IMR-90 (cell line): ENCODE measurements around the gene SLFNL1. TPM values are rescaled to one million over a fixed set of nuclear protein-coding genes. Genes with fewer than 3 reads are reported as not detected.
A peak's percentile ranks its signal among the peaks of the same experiment; 100 is the strongest.

ENCODE experiments used
- ATAC-seq: fragments of 200-7000 bp; cut with Tn5 transposase; 2 replicates; pipeline ENCODE4 v1.9.1; 2020; ENCODE audit warnings: low read depth, mild to moderate bottlenecking, moderate library complexity
- BruUV-seq: library from RNA; stranded (reverse); fragments of 400-500 nt; replicated peaks from 2 replicates; lab custom pipeline; 2021; lab: Mats Ljungman, UMichigan
- CTCF ChIA-PET: fragments of 300-600 bp; formaldehyde crosslinking; extraction: SDS; loops from one replicate; lab custom pipeline; 2021; ENCODE audit warnings: antibody characterized with exemption; lab: Yijun Ruan, JAX
- POLR2A ChIA-PET: fragments of 300-600 bp; sonication (Branson Sonifier 250); formaldehyde crosslinking; loops from one replicate; lab custom pipeline; 2022; ENCODE audit warnings: antibody characterized with exemption; ENCODE audit not compliant: unreplicated experiment; lab: Charles Lee
- DNase-seq: peaks from one replicate; pipeline ENCODE4 v3.0.0; 2013
- H2AFZ ChIP-seq: replicated peaks from 2 replicates; pipeline ENCODE3; 2013; ENCODE audit warnings: low read length, mild to moderate bottlenecking; ENCODE audit not compliant: poor library complexity
- H2AK5ac ChIP-seq: 2 replicates; pipeline ENCODE4 v1.6.1; 2013; ENCODE audit warnings: low read depth, low read length, inconsistent platforms
- H2AK9ac ChIP-seq: replicated peaks from 2 replicates; pipeline ENCODE3; 2013; ENCODE audit warnings: mild to moderate bottlenecking, low read depth, low read length, moderate library complexity; ENCODE audit not compliant: poor library complexity
- H2BK120ac ChIP-seq: 2 replicates; pipeline ENCODE4 v1.6.1; 2013; ENCODE audit warnings: low read depth, low read length, inconsistent platforms
- H2BK15ac ChIP-seq: 3 replicates; pipeline ENCODE4 v1.6.1; 2013; ENCODE audit warnings: low read depth, low read length, inconsistent platforms
- H2BK20ac ChIP-seq: 2 replicates; pipeline ENCODE4 v1.6.1; 2013; ENCODE audit warnings: low read depth, mild to moderate bottlenecking, inconsistent platforms, low read length, moderate library complexity
- H2BK5ac ChIP-seq: 2 replicates; pipeline ENCODE4 v1.6.1; 2013; ENCODE audit warnings: mild to moderate bottlenecking, low read depth, low read length, inconsistent platforms; ENCODE audit not compliant: poor library complexity, severe bottlenecking
- H3K14ac ChIP-seq: replicated peaks from 2 replicates; pipeline ENCODE4 v1.6.1; 2013; ENCODE audit warnings: low read depth, low read length, inconsistent platforms
- H3K18ac ChIP-seq: 2 replicates; pipeline ENCODE4 v1.6.1; 2013; ENCODE audit warnings: low read depth, low read length, control low read depth
- H3K23ac ChIP-seq: 2 replicates; pipeline ENCODE4 v1.6.1; 2013; ENCODE audit warnings: low read depth, low read length, inconsistent platforms
- H3K27ac ChIP-seq: 2 replicates; pipeline ENCODE4 v1.5.1; 2013; ENCODE audit warnings: mild to moderate bottlenecking, control low read depth, low read length; ENCODE audit not compliant: insufficient read depth
- H3K27me3 ChIP-seq: 2 replicates; pipeline ENCODE4 v1.6.1; 2013; ENCODE audit warnings: low read length; ENCODE audit not compliant: control insufficient read depth, insufficient read depth
- H3K36me3 ChIP-seq: 2 replicates; pipeline ENCODE4 v1.6.1; 2013; ENCODE audit warnings: low read length, mixed read lengths; ENCODE audit not compliant: control insufficient read depth, insufficient read depth
- H3K4ac ChIP-seq: 2 replicates; pipeline ENCODE4 v1.6.1; 2013; ENCODE audit warnings: low read depth, low read length, inconsistent platforms
- H3K4me1 ChIP-seq: 2 replicates; pipeline ENCODE4 v1.6.1; 2013; ENCODE audit warnings: low read length, mixed read lengths; ENCODE audit not compliant: control insufficient read depth, insufficient read depth
- H3K4me2 ChIP-seq: 2 replicates; pipeline ENCODE4 v1.6.1; 2013; ENCODE audit warnings: low read depth, mild to moderate bottlenecking, control low read depth, low read length, moderate library complexity
- H3K4me3 ChIP-seq: 2 replicates; pipeline ENCODE4 v1.5.1; 2013; ENCODE audit warnings: low read depth, mild to moderate bottlenecking, control low read depth, low read length, moderate library complexity; ENCODE audit not compliant: insufficient read depth
- H3K56ac ChIP-seq: 2 replicates; pipeline ENCODE4 v1.6.1; 2013; ENCODE audit warnings: low read length, inconsistent platforms; ENCODE audit not compliant: insufficient read depth; ENCODE audit errors: extremely low read depth
- H3K79me1 ChIP-seq, 2 experiments: 2 replicates each; pipeline ENCODE4 v1.6.1; 2013; ENCODE audit warnings: low read length in 2 of 2, inconsistent platforms in 1 of 2, low read depth in 1 of 2
- H3K9ac ChIP-seq: 2 replicates; pipeline ENCODE4 v1.6.1; 2013; ENCODE audit warnings: low read depth, low read length, control low read depth
- H3K9me1 ChIP-seq: 2 replicates; pipeline ENCODE4 v1.6.1; 2013; ENCODE audit warnings: low read length, inconsistent platforms; ENCODE audit not compliant: insufficient read depth
- H3K9me3 ChIP-seq: 2 replicates; pipeline ENCODE4 v1.6.1; 2013; ENCODE audit warnings: low read length; ENCODE audit not compliant: control insufficient read depth, insufficient read depth
- H4K20me1 ChIP-seq: 2 replicates; pipeline ENCODE4 v1.6.1; 2013; ENCODE audit warnings: low read length, inconsistent platforms; ENCODE audit not compliant: insufficient read depth
- H4K5ac ChIP-seq: 2 replicates; pipeline ENCODE4 v1.6.1; 2013; ENCODE audit warnings: mild to moderate bottlenecking, low read depth, low read length, control low read depth
- H4K8ac ChIP-seq, 2 experiments: 2 replicates each; pipeline ENCODE4 v1.6.1; 2013; ENCODE audit warnings: low read depth in 2 of 2, low read length in 2 of 2, control low read depth in 1 of 2, inconsistent platforms in 1 of 2
- H4K91ac ChIP-seq: 2 replicates; pipeline ENCODE4 v1.6.1; 2013; ENCODE audit warnings: low read depth, low read length, inconsistent platforms; ENCODE audit not compliant: insufficient read depth
- BHLHE40 ChIP-seq: fragments of 150-350 bp; IDR thresholded peaks from 2 replicates; pipeline ENCODE4 v1.6.1; 2016; ENCODE audit warnings: mild to moderate bottlenecking, low read depth, low read length
- CEBPB ChIP-seq: IDR thresholded peaks from 2 replicates; pipeline ENCODE4 v1.6.1; 2012; ENCODE audit warnings: low read depth, low read length, improper control_type of control experiment
- MAZ ChIP-seq: IDR thresholded peaks from 2 replicates; pipeline ENCODE4 v1.6.1; 2012; ENCODE audit warnings: low read depth, mild to moderate bottlenecking, low read length, improper control_type of control experiment, moderate library complexity, borderline replicate concordance
- RAD21 ChIP-seq: IDR thresholded peaks from 2 replicates; pipeline ENCODE4 v1.6.1; 2012; ENCODE audit warnings: low read length, improper control_type of control experiment
- WGBS, 2 experiments: methylation state at CpG; one replicate each; pipeline versions ENCODE4 v1.1.5 to v1.1.7; 2013; ENCODE audit warnings: missing lambda C conversion rate in 2 of 2; ENCODE audit not compliant: insufficient read length in 1 of 2; ENCODE audit errors: extremely low coverage in 2 of 2; 5-methylcytosine and 5-hydroxymethylcytosine counted together
- dilution Hi-C: fragments of 300-500 bp; cut with HindIII; formaldehyde crosslinking; loops from one replicate; pipeline ENCODE4 v1.14.3; 2018; ENCODE audit warnings: low sequenced_read_pairs; ENCODE audit not compliant: unreplicated experiment
- in situ Hi-C: fragments of 300-500 bp; cut with MboI; formaldehyde crosslinking; loops from 3 replicates; pipeline ENCODE4 v1.14.3; 2019; ENCODE audit warnings: low sequenced_read_pairs, inconsistent platforms, mixed read lengths
- intact Hi-C: fragments of 100-400 bp; cut with micrococcal nuclease; formaldehyde crosslinking; loops from 2 replicates; pipeline ENCODE4 v1.10.0; 2022
- polyA plus RNA-seq, 3 experiments: library from polyadenylated mRNA; depleted of rRNA; stranded (reverse); fragments of >200 nt; gene quantifications; 2 replicates each; pipeline ENCODE4 v1.2.3, GENCODE V29; 2012; ENCODE audit warnings: low replicate concordance in 1 of 3
- total RNA-seq: library from RNA; depleted of rRNA; stranded (reverse); fragments of >200 nt; gene quantifications from 2 replicates; pipeline ENCODE4 v1.2.3, GENCODE V29; 2012
- TF ChIP-seq, protein P1 (sequence below): fragments of 150-350 bp; IDR thresholded peaks from 2 replicates; pipeline ENCODE4 v1.6.1; 2017; ENCODE audit warnings: mild to moderate bottlenecking, antibody characterized with exemption, low read length, low read depth
- TF ChIP-seq, protein P2 (sequence below): fragments of 150-350 bp; IDR thresholded peaks from 2 replicates; pipeline ENCODE4 v1.6.1; 2016; ENCODE audit warnings: low read depth, mild to moderate bottlenecking, low read length, moderate library complexity, borderline replicate concordance

Gene SLFNL1
- total and polyA plus RNA-seq, 2 of the 4 experiments (the other 2 are of a cell fraction), result under 0.01 to 0.09 TPM

DNA sequence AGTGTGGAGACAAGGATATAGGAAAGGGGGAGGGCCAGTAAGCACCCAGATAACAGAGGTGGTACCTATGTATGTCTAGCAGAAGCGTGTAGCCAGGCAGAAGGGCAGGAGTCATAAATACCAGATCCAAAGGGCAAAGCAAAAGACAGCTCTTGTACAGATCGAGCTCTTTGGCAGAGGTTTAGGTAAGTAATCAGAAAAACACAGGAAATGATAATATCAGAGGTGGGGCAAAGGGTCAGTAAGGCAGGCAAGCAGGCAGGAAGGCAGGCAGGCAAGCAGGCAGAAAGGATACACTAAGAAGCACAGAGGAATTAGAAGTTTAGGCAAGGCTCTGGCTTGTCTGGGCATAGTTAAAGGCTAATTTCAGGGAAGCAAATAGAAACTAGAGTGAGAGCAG, 22.7 kb upstream of the SLFNL1 start:
- no peaks in the 10 kb centered on the region for H4K20me1 ChIP-seq
- in situ Hi-C loops, result loop anchor here (25.0 kb wide), 1 partner anchor 368 kb away; no protein-coding TSS in a partner anchor
- intact Hi-C loops, result loop anchor here (1.0 to 5.0 kb wide), 2 partner anchors 15 to 193 kb away; no protein-coding TSS in a partner anchor
- dilution Hi-C loops, result no loop called here
- no peaks in the 10 kb centered on the region for H3K9me3 ChIP-seq
- POLR2A ChIA-PET, result interaction anchor here (0.6 kb wide), 1 partner anchor 80 kb away, joined by 4 read pairs; no protein-coding TSS in a partner anchor
- no peak overlapping the region; the same call in 1 of the 2 replicates for H3K14ac ChIP-seq
- TF ChIP-seq MAZ, result no peak
- TF ChIP-seq, protein P1, sequence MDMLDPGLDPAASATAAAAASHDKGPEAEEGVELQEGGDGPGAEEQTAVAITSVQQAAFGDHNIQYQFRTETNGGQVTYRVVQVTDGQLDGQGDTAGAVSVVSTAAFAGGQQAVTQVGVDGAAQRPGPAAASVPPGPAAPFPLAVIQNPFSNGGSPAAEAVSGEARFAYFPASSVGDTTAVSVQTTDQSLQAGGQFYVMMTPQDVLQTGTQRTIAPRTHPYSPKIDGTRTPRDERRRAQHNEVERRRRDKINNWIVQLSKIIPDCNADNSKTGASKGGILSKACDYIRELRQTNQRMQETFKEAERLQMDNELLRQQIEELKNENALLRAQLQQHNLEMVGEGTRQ, result no peak
- TF ChIP-seq CEBPB, result no peak
- no peak for TF ChIP-seq BHLHE40
- TF ChIP-seq, protein P2, sequence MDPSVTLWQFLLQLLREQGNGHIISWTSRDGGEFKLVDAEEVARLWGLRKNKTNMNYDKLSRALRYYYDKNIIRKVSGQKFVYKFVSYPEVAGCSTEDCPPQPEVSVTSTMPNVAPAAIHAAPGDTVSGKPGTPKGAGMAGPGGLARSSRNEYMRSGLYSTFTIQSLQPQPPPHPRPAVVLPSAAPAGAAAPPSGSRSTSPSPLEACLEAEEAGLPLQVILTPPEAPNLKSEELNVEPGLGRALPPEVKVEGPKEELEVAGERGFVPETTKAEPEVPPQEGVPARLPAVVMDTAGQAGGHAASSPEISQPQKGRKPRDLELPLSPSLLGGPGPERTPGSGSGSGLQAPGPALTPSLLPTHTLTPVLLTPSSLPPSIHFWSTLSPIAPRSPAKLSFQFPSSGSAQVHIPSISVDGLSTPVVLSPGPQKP, result no peak
- no peak for TF ChIP-seq RAD21
- CTCF ChIA-PET, result no interaction called here
- H4K91ac ChIP-seq, result no peak overlapping the region
- no peak overlapping the region for H2AFZ ChIP-seq
- H3K27ac ChIP-seq, result no peak overlapping the region
- H3K4me1 ChIP-seq, result peaks cover 2% of the 10 kb centered on the region; the same call in 1 of the 2 replicates
- no peaks in the 10 kb centered on the region; a peak in 1 of 4 replicates for H3K79me1 ChIP-seq
- no peak overlapping the region for H2BK5ac ChIP-seq
- 0 out of 2 replicates have a peak, but pooled peaks cover 4% of the 10 kb centered on the region for H3K9me1 ChIP-seq
- H3K4me3 ChIP-seq, result no peak overlapping the region
- DNase-seq, result no peak
- ATAC-seq, result no peak
- no peak overlapping the region for H2BK20ac ChIP-seq
- H2AK5ac ChIP-seq, result no peak overlapping the region
- no peaks in the 10 kb centered on the region for H3K27me3 ChIP-seq
- H3K4ac ChIP-seq, result no peak overlapping the region
- no peak overlapping the region for H4K8ac ChIP-seq
- no peak overlapping the region for H3K23ac ChIP-seq
- no peak overlapping the region for H3K9ac ChIP-seq
- 0 out of 2 replicates have a peak overlapping the region, but pooled peaks have one; percentile 23 for H4K5ac ChIP-seq
- WGBS, 2 experiments, result 100% methylated on average over 1 of the region's 2 CpGs; no CpG with 5 or more reads in 1 of the 2 experiments
- H3K56ac ChIP-seq, result no peak overlapping the region
- H2BK15ac ChIP-seq, result no peak overlapping the region
- H2AK9ac ChIP-seq, result no peak overlapping the region
- no TSS peak for BruUV-seq
- no peak overlapping the region for H2BK120ac ChIP-seq
- no peak overlapping the region for H3K4me2 ChIP-seq
- peaks cover 29% of the 10 kb centered on the region for H3K36me3 ChIP-seq
- H3K18ac ChIP-seq, result no peak overlapping the region
